AG10803 (cell line): ENCODE results near the gene TTC7B.

ENCODE experiments used
- DNase-seq: peaks from one replicate; pipeline ENCODE4 v3.0.0; 2010; ENCODE audit warnings: low read depth
- H3K4me3 ChIP-seq: 2 replicates; pipeline ENCODE4 v1.5.1; 2011; ENCODE audit warnings: mild to moderate bottlenecking, low read length, control low read depth
- TF ChIP-seq, protein P1 (sequence below): conservative IDR thresholded peaks from 2 replicates; pipeline ENCODE4 v1.5.1; 2011; ENCODE audit warnings: mild to moderate bottlenecking, low read length, control low read depth, inconsistent platforms

Gene TTC7B

DNA sequence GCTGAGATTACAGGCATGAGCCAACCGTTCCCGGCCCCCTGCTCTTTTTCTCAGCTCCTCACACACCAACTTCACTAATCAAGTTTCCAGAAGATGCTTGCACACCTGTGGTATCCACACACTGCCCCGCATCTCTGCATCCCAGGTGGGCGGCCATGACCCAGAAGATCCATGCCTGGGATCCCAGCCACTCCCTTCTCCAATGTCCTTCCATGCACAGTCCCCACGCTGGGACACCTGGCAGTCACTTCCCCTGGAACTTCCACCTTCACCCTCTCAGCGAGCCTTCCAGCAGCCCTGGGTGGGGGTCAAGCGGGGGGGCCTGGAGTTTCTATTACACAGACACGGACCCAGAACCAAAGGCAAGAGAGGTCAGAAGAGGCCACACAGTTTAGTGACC lies 311.6 kb downstream of the TTC7B start:
- no peak overlapping the region for H3K4me3 ChIP-seq
- DNase-seq, result no peak
- TF ChIP-seq, protein P1, sequence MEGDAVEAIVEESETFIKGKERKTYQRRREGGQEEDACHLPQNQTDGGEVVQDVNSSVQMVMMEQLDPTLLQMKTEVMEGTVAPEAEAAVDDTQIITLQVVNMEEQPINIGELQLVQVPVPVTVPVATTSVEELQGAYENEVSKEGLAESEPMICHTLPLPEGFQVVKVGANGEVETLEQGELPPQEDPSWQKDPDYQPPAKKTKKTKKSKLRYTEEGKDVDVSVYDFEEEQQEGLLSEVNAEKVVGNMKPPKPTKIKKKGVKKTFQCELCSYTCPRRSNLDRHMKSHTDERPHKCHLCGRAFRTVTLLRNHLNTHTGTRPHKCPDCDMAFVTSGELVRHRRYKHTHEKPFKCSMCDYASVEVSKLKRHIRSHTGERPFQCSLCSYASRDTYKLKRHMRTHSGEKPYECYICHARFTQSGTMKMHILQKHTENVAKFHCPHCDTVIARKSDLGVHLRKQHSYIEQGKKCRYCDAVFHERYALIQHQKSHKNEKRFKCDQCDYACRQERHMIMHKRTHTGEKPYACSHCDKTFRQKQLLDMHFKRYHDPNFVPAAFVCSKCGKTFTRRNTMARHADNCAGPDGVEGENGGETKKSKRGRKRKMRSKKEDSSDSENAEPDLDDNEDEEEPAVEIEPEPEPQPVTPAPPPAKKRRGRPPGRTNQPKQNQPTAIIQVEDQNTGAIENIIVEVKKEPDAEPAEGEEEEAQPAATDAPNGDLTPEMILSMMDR, result no peak

DNA sequence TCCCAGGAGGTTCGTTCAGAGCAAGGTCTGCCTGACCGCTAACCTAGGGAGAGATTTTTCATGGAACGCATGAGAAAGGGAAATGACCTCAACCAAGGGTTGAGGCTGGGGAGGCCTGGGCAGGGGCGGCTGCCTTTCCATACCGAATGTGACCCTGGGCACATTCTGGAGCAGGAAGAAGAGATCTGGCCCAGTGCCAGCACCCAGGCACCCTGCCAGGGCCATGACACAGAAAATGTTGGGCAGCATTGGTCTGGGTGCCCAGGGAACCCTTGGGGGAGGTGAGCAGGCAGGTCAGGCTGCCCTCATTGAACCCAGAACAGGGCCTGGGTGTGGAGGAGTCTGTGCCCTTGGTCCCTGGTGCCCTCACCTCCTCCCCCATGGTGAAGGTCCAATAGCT lies 312.6 kb downstream of the TTC7B start:
- no peak overlapping the region for H3K4me3 ChIP-seq
- no peak for DNase-seq
- TF ChIP-seq, protein P1, result no peak

DNA sequence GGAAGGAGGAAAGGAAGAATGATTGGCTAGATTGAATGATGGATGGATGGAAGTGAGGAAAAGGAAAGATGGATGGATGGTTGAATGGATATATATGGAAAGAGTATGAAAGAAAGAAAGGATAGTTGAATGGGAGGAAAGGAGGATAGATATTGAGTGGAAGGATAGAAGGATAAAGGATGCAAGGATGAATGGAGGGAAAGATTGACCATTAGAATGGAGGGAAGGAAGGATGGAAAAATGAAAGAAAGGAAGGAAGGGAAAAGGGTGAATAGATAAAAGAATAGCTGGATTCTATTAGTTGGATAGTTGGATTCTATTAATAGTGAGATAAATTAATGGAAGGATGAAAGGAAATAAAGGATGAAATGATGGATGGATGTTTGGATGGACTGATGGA lies 313.5 kb downstream of the TTC7B start:
- no peak for DNase-seq
- H3K4me3 ChIP-seq, result no peak overlapping the region
- TF ChIP-seq, protein P1, result no peak

DNA sequence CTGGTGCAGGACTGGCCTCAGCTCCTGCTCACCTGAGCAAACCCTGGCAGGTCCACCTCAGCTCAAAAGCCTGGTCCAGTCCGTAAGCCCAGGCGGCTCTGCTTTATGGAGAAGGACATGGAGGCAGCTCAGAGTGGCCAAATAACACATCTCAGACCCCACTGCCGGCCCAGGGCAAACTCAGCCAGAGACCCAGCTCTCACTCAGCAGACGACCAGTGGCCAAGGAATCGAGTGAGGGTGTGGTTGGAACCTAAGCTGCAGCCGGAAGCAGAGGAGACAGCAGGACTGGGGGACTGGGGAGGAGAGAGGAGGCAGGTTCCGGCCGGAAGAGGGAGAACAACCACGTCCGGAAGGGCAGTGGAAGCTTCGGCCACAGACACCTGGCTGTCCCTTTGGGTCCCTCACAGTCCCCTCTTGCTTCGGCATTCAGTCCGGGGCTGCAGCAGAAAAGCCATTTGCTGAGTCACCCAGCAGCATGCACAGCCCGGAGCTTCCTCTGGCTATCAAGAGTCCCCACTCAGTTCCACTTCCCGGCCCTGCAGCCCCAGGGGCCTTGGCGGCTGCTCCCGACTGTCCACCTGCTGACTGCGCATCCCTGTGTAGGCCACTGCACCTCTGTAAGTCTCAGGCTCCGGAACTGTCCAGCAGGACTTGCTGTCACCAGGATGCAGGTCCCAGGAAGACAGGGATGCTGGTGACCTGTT lies 315.4 kb downstream of the TTC7B start:
- no peak overlapping the region for H3K4me3 ChIP-seq
- TF ChIP-seq, protein P1, result no peak
- no peak for DNase-seq

DNA sequence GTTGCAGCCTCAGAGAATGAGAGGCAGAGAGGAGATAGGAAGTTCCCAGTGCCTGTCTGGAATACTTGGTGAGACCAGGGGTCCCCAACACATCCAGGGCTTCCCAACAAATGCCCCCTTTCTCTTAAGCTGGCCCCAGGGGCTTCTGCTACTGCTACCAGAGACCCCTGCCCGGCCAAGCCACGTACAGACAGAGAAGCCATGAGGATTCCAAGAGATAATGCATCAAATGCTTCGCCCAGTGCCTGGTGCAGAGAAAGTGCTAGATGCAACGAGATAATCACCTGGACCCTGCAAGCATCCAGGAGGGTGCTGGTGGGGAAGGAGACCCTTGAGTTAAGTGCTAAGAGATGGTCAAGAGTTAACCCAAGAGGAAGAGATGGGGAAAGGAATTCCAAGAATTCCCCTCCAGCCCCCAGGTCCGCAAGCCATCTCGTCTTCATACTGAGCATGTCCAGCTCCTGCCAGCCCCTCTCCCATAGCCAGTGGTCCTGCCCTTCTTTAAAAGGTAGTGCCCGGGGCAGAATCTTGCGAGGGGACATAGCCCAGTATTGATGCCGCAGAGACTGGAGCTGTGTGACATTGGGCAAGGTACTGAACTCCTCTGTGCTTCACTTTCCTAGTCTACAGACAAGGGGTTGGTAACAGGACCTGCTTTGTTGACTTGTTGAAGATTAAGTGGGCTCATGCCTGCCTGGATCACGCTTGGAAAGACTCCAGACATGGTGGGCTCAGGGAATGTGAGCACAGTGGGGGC lies 316.1 kb downstream of the TTC7B start:
- no peak overlapping the region for H3K4me3 ChIP-seq
- TF ChIP-seq, protein P1, result no peak
- DNase-seq, result no peak

DNA sequence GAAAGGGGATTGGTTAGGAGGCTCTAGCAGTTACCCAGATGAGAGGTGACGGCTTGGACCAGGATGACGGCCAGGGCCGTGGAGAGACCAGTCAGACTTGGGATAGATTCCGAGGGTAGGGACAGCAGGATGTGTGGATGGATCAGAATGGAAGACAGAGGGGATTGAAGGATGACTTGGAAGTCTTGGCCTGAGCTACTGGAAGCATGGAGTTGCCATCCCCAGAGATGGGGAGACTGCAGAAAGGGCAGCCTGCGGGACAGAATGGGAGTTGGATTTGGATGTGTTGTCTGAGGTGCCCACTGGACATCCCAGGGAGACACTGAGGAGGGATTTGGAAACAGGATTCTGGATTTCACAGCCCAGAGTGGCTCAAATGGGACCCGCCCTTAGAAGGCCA lies 317.1 kb downstream of the TTC7B start:
- no peak for DNase-seq
- H3K4me3 ChIP-seq, result no peak overlapping the region
- TF ChIP-seq, protein P1, result no peak

DNA sequence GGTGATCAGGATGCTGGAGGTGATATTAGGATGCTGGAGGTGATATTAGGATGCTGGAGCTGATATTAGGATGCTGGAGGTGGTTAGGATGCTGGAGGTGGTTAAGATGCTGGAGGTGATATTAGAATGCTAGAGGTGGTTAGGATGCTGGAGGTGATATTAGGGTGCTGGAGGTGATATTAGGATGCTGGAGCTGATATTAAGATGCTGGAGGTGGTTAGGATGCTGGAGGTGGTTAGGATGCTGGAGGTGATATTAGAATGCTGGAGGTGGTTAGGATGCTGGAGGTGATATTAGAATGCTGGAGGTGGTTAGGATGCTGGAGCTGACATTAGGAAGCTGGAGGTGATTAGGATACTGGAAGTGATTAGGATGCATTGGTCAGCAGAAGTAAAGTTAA lies 318.0 kb downstream of the TTC7B start:
- TF ChIP-seq, protein P1, result no peak
- no peak overlapping the region for H3K4me3 ChIP-seq
- DNase-seq, result no peak
